ENCODE results near the gene PCDHB14. TPM values are rescaled to one million over a fixed set of nuclear protein-coding genes. Genes with fewer than 3 reads are reported as not detected.
"Not testable (repeated sequence)": the region's sequence is repeated elsewhere in the genome, so short reads cannot be mapped to it uniquely, and the experiment has no call there.

Gene PCDHB14
- total RNA-seq, 2 donors from 2014 or later, result 5.0 to 8.7 TPM

- DNase-seq (ENCODE audit: low spot score); intact Hi-C loops (cut with DNase I): not testable (repeated sequence)
Observed at GRCh38 chr5:141201126-141201525, 22.0 kb upstream of the PCDHB14 start.

- intact Hi-C loops (cut with DNase I); DNase-seq (ENCODE audit: low spot score): not testable (repeated sequence)
Observed at GRCh38 chr5:141201646-141202045, 21.5 kb upstream of the PCDHB14 start.

DNA sequence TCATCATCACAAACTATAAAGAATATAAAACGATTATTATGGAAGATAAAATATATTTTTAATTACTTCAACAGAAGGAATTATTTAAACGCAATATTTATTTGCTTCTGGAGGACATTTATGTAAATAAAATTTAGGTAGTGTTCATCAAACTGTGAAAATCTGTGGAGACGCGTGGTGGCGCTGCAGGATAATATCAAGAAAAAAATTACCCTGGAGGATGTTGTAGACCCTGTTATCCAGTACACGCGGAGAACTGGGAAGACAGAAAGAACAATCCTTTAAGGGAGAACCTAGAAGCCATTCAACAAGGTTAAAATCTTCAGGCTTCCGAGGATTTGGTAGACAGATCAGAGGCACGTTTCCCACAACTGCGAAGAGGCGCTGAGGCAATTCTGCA is 14.7 kb upstream of the PCDHB14 start, which contains the start of gene PCDHB12:
PCDHB12 (plus strand) TSS at position 242 of the 400 bp plus-strand sequence. CDS start 189 bp downstream, outside the sequence.
- intact Hi-C loops (cut with DNase I), result no loop called here

DNA sequence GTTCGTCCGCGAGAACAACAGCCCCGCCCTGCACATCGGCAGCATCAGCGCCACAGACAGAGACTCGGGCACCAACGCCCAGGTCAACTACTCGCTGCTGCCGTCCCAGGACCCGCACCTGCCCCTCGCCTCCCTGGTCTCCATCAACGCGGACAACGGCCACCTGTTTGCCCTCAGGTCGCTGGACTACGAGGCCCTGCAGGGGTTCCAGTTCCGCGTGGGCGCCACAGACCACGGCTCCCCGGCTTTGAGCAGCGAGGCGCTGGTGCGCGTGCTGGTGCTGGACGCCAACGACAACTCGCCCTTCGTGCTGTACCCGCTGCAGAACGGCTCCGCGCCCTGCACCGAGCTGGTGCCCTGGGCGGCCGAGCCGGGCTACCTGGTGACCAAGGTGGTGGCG is 12.9 kb upstream of the PCDHB14 start:
- intact Hi-C loops (cut with DNase I); DNase-seq (ENCODE audit: low spot score): not testable (repeated sequence)

More for the DNA sequence above, 14.7 kb upstream of the PCDHB14 start, which contains the start of gene PCDHB12:
- DNase-seq (ENCODE audit: low spot score), result no peak

- intact Hi-C loops (cut with DNase I), result not testable (repeated sequence)
Observed at GRCh38 chr5:141210849-141211248, 12.3 kb upstream of the PCDHB14 start.

GRCh38 chr5:141213656-141214339 is 9.3 kb upstream of the PCDHB14 start, which contains the start of gene PCDHB13:
Gene PCDHB13, plus strand, starts transcription at chr5:141213919. Its CDS starts 205 bp downstream, at chr5:141214124.
- intact Hi-C loops (cut with DNase I); DNase-seq (ENCODE audit: low spot score): not testable (repeated sequence)

More at GRCh38 chr5:141210849-141211248, 12.3 kb upstream of the PCDHB14 start:
- DNase-seq (ENCODE audit: low spot score), result not testable (repeated sequence)

DNA sequence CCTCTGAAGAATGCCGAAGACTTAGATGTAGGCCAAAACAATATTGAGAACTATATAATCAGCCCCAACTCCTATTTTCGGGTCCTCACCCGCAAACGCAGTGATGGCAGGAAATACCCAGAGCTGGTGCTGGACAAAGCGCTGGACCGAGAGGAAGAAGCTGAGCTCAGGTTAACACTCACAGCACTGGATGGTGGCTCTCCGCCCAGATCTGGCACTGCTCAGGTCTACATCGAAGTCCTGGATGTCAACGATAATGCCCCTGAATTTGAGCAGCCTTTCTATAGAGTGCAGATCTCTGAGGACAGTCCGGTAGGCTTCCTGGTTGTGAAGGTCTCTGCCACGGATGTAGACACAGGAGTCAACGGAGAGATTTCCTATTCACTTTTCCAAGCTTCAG is 8.6 kb upstream of the PCDHB14 start:
- intact Hi-C loops (cut with DNase I); DNase-seq (ENCODE audit: low spot score): not testable (repeated sequence)

- DNase-seq (ENCODE audit: low spot score); intact Hi-C loops (cut with DNase I): not testable (repeated sequence)
Observed at GRCh38 chr5:141215504-141215903, 7.6 kb upstream of the PCDHB14 start.

DNA sequence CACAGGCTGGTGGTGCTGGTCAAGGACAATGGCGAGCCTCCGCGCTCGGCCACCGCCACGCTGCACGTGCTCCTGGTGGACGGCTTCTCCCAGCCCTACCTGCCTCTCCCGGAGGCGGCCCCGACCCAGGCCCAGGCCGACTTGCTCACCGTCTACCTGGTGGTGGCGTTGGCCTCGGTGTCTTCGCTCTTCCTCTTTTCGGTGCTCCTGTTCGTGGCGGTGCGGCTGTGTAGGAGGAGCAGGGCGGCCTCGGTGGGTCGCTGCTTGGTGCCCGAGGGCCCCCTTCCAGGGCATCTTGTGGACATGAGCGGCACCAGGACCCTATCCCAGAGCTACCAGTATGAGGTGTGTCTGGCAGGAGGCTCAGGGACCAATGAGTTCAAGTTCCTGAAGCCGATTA is 7.1 kb upstream of the PCDHB14 start:
- intact Hi-C loops (cut with DNase I); DNase-seq (ENCODE audit: low spot score): not testable (repeated sequence)

- DNase-seq (ENCODE audit: low spot score); intact Hi-C loops (cut with DNase I): not testable (repeated sequence)
Observed at GRCh38 chr5:141224844-141225243, 1.7 kb downstream of the PCDHB14 start.

GRCh38 chr5:141225421-141225820 is 2.3 kb downstream of the PCDHB14 start:
- intact Hi-C loops (cut with DNase I); DNase-seq (ENCODE audit: low spot score): not testable (repeated sequence)

- intact Hi-C loops (cut with DNase I), result no loop called here
- no peak for DNase-seq (ENCODE audit: low spot score)
Observed at GRCh38 chr5:141234109-141234667, 11.0 kb downstream of the PCDHB14 start.

GRCh38 chr5:141235922-141236321 is 12.8 kb downstream of the PCDHB14 start:
- DNase-seq (ENCODE audit: low spot score); intact Hi-C loops (cut with DNase I): not testable (repeated sequence)

GRCh38 chr5:141236516-141237313 is 13.6 kb downstream of the PCDHB14 start:
- intact Hi-C loops (cut with DNase I), result no loop called here
- no peak for DNase-seq (ENCODE audit: low spot score)

DNA sequence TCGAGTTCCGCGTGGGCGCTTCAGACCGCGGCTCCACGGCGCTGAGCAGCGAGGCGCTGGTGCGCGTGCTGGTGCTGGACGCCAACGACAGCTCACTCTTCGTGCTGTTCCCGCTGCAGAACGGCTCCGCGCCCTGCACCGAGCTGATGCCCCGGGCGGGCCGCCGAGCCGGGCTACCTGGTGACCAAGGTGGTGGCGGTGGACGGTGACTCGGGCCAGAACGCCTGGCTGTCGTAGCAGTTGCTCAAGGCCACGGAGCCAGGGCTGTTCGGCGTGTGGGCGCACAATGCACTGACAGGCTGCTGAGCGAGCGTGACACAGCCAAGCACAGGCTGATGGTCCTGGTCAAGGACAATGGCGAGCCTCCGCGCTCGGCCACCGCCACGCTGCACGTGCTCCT is 18.4 kb downstream of the PCDHB14 start:
- intact Hi-C loops (cut with DNase I), result no loop called here
- no peak for DNase-seq (ENCODE audit: low spot score)

DNA sequence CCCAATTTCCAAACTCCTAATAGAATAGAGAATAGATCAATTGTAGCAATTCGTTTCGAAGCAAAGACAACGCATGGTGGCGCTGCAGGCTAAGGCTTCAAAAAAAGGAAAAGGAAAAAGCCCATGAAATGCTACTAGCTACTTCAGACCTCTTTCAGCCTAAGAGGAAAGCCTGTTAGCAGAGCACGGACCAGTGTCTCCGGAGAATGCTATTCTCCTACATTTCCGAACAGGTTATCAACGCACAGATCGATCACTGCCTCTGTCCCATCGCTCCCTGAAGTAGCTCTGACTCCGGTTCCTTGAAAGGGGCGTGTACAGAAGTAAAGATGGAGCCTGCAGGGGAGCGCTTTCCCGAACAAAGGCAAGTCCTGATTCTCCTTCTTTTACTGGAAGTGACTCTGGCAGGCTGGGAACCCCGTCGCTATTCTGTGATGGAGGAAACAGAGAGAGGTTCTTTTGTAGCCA is 22.1 kb downstream of the PCDHB14 start, which contains the start of gene PCDHB15:
PCDHB15 (plus strand) TSS at position 146 of the 468 bp plus-strand sequence; CDS start at position 330, 184 bp downstream.
- intact Hi-C loops (cut with DNase I), result no loop called here
- no peak for DNase-seq (ENCODE audit: low spot score)

- DNase-seq (ENCODE audit: low spot score); intact Hi-C loops (cut with DNase I): not testable (repeated sequence)
Observed at GRCh38 chr5:141246971-141247370, 23.8 kb downstream of the PCDHB14 start.

DNA sequence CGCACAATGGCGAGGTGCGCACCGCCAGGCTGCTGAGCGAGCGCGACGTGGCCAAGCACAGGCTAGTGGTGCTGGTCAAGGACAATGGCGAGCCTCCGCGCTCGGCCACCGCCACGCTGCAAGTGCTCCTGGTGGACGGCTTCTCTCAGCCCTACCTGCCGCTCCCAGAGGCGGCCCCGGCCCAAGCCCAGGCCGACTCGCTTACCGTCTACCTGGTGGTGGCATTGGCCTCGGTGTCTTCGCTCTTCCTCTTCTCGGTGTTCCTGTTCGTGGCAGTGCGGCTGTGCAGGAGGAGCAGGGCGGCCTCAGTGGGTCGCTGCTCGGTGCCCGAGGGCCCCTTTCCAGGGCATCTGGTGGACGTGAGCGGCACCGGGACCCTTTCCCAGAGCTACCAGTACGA is 24.3 kb downstream of the PCDHB14 start:
- intact Hi-C loops (cut with DNase I); DNase-seq (ENCODE audit: low spot score): not testable (repeated sequence)

- DNase-seq (ENCODE audit: low spot score), result no peak
- intact Hi-C loops (cut with DNase I), result no loop called here
Observed at GRCh38 chr5:141250576-141250975, 27.4 kb downstream of the PCDHB14 start.
